Measurements from ENCODE around the gene SFN.
"Not testable (repeated sequence)": the region's sequence is repeated elsewhere in the genome, so short reads cannot be mapped to it uniquely, and the experiment has no call there.

Gene SFN

DNA sequence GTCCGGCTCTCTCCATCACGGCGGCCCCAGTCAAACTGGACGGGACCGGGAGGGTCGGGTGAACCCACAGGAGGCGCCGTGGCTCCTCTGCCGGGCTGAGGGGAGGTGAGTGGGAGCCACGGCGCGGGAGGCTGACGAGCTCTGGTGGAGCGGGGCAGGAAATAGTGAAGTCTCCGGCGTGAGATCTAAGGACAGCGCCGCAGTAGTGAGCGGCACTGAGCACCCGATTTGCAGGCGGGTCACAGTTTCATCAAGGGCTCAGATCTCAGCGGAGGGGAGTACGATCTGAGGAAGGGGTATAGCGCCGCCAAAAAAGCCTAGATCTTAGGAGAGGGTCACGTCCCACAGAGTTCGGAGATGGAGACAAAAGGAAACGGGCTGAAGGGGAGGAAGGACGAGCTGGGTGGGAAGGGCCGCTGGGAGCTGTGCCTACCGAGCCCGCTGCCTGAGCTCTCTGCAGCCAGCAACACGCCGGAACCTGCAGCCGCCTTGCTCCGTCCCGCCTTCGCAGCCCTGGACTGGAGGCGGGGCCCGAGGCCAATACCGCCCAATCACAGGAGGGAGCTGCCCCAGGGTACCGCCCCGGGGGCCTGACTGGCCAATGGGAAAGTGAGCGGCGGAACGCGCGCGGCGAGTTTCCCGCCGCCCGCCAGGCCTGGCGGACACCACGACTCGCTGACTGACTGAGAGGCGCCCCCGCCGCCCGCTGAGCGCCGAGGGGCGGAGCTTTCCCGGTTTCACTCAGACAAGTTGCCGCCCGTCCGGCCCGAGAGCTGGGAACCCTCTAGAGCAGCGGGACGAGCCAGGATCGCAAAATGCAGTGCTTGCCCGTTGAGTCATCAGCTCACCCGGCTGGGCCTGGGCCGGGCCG is 1.9 kb downstream of the SFN start:
- peak; percentile 98 for DNase-seq (ENCODE audit: low spot score)

- not testable (repeated sequence) for DNase-seq (ENCODE audit: low spot score)
Observed at GRCh38 chr1:26873097-26873496, 10.1 kb downstream of the SFN start.

- no peak for DNase-seq (ENCODE audit: low spot score)
Observed at GRCh38 chr1:26874896-26875295, 11.9 kb downstream of the SFN start.

DNA sequence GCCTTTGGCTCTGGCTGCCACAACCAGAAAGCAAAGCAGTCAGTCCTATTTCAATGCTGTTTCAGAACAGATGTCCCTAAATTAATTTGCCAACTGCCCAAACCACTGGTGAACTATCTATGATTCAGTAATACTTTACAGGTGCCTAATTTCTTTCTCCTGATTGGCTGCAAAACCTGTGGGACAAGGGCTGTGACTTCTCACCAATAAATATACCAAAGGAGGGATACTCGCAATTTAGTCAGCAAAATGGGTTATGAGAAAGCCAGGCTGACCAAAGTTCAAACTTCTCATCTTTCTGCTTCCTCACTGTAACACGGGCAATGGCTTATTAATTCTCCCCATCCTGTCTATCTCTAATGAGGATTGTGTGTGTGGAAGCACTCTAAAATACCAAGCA is 14.4 kb downstream of the SFN start:
- DNase-seq (ENCODE audit: low spot score): no peak

DNA sequence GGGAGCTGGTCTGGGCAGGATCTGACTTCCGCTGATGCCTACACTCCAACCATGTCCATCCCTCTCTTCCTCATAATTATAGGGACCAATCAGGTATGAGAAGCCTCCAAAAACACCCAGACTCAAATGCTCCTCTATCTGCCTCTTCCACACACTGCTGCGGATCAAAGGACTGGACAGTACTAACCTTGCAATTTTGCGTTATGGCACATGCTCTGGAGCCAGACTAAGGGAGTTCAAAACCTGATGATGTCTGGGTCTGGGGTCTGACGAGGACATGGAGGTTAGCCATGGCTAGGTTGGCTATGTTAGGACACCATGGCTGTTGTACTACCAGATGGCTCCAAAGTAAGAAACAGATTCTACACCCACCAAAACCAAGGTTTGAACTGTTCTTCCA is 16.8 kb downstream of the SFN start:
- DNase-seq (ENCODE audit: low spot score): no peak

DNA sequence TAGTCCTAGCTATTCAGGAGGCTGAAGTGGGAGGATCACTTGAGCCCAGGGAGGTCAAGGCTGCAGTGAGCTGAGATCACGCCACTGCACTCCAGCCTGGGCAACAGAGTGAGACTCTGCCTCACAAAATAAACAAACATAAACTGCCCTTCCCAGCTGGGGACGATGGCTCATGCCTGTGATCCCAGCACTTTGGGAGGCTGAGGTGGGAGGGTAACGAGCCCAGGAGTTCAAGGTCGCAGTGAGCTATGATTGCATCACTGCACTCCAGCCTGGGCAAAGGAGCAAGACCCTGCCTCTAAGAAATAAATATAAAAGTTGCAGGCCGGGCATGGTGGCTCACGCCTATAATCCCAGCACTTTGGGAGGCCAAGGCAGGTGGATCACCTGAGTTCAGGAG is 18.7 kb downstream of the SFN start:
- DNase-seq (ENCODE audit: low spot score): not testable (repeated sequence)

DNA sequence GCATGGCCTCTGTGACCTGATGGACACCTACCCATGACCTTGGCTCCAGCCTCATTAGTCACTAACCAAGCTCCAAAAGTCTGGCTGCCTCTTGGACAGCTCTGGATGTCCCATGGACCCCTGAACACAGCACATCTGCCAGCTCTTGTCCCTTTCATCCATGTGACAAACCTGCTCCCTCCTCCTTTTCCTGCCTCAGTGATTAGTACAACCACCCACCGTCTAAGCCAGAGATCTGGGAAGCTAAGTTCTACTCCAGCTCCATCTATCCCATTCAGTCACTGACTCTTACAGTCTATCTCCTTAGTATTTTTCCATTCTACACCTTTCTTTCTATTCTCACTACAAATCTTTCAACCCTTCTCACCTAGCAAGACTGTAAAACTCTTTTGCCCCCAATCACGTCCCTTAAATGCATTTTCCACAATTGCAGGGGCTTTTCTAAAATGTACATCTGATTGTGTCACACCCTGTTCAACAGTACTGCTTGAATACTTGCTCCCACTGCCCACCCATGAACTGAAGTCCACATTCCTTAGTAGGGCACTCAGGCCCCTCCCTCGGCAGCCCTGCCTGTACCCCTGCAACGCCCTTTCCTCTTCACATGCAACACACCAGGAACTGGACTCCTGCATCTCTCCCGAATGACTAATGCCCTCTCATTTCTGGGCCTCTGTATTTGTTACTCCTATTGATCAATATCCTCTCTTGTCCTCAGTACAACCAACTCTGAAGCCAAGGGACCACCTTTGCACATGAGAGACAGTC is 19.9 kb downstream of the SFN start:
- DNase-seq (ENCODE audit: low spot score): no peak

GRCh38 chr1:26887125-26887524 is 24.2 kb downstream of the SFN start:
- no peak for DNase-seq (ENCODE audit: low spot score)

- no peak for DNase-seq (ENCODE audit: low spot score)
Observed at GRCh38 chr1:26888231-26888630, 25.3 kb downstream of the SFN start.

DNA sequence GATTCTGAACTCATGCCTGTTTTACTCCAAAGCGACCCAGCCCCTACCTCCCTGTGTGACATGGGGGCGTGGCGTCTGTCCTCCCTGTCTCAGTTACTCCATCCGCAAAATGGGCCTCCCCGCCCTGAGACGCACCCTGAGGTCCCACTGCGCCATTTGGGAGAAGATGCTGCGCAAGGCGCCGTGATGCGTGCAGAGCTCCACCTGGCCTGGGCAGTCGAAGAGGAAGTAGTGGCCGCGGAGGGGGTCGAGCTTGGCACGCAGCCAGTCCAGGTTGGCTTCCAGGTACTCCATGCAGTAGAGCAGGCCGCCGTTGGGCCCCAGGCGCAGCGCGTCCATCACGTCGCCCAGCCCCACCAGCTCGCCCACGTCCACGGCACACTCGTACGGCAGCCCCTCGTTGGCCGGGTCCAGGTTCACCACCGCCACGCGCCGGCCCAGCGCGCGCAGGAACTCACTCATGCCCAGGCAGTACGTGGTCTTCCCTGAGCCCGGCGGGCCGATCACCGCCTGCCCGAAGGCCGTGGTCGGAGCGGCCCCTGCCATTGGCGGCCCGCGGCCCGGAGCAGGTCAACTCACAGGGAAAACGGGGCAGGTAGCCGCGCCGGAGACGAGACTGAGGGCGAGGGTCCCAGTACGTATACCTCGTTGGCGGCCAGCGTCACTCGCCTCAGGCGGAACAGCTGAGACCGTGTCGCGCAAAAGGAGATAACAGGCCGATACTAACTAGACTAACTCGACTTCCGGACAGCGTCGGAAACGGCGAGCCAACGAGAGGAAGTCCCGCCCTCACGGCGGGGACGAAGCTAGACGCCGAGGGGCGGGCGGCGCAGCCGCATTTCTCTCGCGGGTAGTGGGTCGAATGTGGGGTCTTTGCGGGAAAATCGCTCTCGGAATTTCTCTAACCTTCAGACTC is 26.9 kb downstream of the SFN start, which contains the start of gene GPN2:
Gene GPN2, minus strand, starts transcription at position 733 of the 916 bp plus-strand sequence. Its CDS starts 187 bp downstream, at position 546.
- peak; percentile 91 for DNase-seq (ENCODE audit: low spot score)

- DNase-seq (ENCODE audit: low spot score): no peak
Observed at GRCh38 chr1:26890467-26890796, 27.5 kb downstream of the SFN start.

DNA sequence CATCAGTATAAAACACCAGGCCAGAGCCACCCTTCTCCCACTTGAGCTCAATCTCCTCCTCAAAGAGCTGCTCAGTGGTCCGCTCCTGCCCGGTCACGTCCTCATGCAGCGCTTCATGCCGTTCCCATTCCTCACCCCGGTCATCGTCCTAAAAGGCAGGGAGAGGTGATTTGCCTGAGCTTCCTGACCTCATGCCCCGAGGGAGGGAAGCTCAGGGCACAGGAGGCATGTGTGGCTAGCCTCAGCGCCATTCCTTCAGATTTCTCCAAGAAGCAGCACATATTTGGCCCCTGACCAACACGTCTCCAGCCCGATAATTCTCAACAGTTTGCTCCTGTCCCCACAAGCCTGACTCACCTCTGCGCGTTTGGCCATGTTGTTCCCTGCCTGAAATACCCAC is 31.3 kb downstream of the SFN start:
- DNase-seq (ENCODE audit: low spot score): no peak

DNA sequence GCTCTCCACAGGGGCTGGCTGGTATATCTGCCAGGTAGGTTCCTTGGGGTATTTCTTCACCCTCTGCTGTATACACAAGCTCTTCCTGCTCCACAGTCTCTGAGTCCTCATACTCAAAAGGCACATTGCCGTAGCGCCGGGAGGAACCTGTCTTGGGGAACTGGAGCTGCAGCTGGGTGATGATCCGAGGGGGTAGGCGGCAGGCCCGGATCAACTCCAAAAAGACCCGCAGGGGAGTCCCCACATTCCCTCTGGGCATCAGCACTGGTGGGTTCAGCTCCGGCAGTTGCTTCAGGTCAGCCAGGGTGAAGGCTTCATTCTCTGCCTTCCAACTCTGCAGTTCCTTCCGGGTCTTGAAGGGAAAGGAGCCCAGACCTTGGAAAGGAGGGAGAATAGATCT is 34.4 kb downstream of the SFN start:
- DNase-seq (ENCODE audit: low spot score): no peak

DNA sequence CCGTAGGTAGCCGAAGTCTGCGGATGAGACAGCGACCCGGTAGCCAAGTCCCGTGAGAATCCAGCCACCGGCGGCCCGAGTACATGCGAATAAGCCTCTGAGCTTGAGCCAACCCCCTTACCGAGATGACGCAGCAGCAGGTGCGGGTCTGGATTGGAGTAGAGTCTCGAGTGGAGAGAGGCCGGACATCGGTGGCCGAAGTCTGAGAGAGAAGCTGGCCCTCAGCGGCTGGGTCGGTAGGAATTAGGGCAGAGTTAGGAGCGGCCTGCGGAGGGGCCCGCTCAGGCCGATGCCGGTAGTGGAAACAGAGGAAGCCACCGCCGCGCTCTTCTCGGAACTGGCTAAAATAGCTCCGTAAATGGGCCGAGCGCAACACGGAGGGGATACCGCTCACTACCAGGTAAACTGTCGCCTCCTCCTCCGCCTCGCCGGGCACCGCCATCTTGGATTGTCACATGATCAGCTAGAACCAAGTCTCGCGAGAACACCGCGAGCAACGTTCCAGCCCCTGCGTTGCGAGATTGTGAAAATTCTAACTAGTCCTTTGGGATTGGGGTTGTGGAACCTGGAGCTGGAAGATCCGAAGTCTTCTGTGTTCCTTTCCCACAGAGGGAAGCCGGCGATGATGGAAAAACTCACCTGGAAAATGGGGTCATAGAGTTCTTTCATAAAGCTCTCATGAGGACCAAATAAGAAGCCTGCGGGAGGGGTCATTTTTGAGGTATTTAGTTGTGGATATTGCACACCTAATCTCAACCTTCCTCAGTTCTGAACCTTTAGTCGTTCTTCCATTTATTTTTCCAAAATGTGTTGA is 37.3 kb downstream of the SFN start, which contains the start of gene GPATCH3:
Gene GPATCH3, minus strand, starts transcription at position 467 of the 814 bp plus-strand sequence. Its CDS starts 25 bp downstream, at position 442.
- DNase-seq (ENCODE audit: low spot score): peak; percentile 91

DNA sequence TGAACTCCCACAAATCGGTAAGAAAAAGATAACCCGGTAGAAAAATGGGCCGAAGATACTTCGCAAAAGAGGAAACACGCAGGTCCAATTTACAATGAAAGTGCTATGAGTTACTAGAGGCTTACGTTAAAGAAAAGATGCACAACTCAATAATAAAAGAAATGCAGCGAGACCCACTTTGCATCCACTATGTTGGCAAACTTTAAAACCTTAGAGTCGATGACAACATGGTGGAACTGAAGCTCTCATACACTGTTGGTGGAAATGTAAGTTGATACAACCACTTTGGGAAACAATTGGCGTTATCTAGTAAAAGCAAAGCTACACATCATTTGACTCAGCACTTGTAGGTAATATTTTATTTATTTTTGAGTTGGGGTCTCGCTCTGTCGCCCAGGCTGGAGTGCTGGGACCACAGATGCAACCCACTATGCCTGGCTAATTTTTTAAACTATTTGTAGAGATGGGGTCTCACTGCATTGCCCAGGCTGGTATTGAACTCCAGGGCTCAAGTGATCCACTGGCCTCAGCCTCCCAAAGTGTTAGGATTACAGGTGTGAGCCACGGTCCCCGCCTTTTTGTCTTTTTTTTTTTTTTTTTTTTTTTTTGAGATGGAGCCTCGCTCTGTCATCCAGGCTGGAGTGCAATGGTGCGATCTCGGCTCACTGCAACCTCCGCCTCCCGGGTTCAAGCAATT is 38.0 kb downstream of the SFN start:
- DNase-seq (ENCODE audit: low spot score): no peak

DNA sequence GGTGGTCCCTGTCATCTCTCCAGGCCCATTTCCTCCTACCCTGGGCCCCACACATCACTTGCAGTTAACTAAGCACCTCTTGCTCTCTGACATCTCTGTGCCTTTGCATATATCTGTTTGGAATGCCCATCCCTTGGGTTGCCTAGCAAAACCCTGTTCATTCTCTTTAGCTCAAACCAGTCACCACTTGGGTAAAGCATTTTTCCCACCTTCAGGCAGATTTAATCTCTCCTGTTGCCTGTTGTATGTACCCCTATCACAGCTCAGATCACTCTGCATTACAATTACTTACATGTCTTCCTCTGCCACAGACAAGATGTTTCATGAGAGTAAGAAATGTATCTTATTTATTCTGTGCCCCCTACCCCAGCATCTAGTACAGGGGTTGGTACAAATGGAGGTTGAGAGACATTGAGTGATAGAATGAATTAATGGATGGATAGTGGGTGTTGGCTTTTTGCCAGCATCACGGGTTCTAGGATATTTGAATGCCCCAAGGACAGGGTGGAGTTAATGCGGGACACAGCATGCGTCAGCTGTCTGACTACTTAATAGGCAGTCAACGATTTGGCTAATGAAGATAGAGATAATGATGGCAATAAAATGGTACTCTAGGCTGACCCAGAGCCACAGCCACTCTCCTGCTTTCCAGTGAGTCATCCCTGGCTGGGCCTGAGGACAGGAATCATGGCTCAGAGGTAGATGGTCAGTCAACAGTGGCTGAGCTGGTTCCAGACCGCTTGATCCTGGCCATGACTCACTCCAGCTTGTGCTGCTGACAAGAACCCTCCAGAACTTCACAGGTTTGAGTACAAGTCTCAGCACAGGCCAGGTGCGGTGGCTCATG is 44.3 kb downstream of the SFN start:
- no peak for DNase-seq (ENCODE audit: low spot score)

DNA sequence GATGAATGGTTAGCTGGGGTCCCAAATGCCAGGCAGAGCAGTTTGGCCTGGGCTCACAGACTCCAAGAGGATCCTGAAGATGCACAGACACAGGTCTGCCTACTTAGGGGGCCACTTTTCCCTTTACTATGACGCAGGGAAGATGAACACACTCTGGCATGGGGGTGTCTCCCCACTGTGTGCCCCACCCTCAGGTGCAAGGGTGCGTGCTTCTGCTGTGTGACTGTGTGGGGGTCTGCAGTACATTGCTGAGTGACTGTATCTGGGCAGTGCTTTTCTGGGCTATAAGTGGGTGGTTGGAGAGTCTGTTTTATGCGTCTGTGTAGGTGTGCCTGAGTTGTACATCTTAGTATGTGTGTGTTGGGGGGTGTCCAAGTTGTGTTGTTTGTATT is 47.0 kb downstream of the SFN start:
- DNase-seq (ENCODE audit: low spot score): no peak

GRCh38 chr1:26910343-26911160 is 47.6 kb downstream of the SFN start:
- DNase-seq (ENCODE audit: low spot score): no peak

Measured in D341Med (cell line).